GM19240 (cell line): ENCODE results near the gene BOD1L1.

ENCODE experiments used
- DNase-seq: peaks from one replicate; pipeline ENCODE4 v3.0.0; 2011; ENCODE audit warnings: low spot score; ENCODE audit not compliant: insufficient read length

Gene BOD1L1

DNA sequence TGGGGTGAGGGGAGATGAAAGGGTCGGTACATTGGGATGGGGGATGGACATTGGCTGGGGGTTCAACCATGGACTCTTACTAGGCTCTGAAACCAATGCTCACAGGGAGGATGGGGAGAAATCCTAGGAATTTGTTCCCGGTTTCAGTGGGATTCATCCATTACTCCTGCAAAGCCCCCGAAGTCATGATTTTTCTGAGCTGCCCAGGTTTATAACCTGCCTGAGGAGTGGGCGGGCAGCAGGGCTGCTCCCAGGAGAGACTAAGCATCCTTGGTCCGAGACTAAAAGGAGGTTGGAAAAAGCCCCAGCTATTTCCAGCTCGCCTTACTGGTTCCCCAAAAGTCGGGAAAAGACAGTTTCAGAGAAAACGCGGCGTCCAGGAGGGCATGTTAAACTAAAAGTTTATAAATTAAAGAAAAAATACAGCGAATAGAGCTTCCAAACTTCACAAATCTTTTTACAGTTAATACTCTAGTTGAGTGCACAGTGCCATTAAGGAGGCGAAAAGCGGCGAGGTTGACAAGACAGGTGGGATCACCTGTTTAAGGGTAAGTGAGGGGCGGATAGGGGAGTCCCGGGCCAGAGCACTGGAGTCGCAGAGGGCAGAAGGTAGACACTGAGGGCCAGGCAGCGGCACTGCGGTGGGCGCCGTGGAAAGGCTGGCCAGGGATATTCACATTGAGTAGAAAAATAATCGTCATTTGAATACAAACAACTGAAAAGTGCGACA is 86.9 kb downstream of the BOD1L1 start:
- DNase-seq: no peak

DNA sequence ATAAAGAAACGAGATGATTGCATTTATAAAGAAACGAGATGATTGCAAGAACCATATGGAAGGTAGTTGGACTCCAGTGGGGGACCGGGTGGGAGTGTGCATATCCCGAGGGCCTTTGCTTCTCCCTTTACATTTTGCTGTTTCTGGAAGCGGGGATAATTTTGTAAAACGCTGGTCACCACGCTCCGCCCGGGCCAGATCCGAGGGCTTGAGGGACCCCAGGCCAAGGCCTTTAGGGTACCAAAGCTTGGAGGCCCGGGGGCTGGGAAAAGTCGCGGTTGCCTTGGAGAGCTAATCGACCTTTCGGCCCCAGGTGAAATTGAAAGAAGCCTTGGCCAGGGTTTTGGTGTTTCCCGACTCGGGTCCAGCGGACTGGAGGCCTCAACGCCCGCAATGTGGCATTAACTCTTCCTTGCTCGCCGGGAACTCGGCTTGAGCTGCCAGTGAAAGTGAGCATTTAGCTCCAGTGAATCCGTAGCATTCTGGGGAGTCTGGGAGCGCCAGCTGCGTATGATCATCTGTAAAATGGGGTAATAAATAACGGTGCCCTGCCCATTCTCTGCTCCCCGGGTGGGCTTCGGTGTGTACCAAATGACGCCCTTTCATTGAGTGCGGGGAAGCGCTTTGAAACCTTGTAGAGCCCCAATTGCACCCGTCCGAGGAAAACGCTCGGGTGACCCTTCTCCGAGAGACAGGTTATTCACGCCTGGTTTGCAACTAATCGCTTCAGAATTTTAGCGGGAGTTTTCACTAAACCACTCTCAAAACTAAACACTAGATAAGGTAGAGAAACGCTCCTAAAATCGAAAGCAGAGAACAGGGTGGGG is 87.7 kb downstream of the BOD1L1 start:
- no peak for DNase-seq

DNA sequence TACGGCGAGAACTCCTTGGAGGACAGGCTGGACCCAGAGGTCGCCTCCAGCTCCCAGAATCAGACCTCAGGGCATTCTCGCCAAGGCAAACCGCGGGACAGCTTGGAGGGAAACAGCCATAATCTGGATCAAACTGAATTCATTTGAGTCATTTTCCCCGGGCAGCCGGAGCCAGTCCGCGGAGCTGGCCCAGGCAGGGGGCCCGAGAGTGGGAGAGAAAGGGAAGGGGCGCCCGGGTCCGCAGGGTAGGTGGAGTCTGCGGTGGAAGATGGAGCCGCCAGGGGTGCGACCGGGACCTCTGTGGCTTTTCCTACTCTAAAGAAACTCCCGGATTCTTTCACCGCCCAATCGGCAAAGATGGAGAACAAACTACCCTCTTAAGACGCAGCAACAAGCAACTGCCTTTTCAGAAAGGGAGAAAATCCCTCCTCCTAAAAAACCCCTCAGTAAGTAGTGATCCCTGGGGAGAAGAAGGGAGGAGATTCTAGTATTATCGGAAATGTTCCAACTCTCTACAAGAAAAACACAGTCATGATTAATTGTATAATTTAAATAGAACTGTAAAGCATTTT is 88.4 kb downstream of the BOD1L1 start:
- DNase-seq: no peak

DNA sequence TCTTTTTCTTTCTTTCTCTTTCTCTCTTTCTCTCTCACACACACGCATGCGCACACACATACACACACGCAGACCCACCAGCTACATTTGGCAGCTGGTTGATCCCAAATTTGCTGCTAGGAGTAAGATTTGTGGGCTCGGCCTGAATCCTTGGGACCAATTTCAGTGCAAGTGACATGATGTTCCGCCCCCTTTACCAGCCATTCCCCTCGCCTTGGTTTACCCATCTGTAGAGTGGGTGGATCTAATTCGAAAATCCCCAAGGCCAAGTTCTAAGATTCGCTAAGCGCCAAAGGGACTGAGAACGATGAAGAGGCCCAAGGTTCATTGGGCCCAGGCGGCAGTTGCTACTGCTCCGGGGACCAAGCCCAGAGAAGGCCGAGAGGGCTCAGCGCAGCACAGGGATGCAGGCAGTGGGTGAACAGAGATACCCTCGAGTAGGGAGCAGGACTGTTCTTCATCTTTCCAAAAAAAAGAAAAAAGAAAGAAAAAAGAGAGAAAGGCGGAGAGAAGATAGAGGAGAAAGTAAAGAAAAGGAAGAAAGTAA is 89.0 kb downstream of the BOD1L1 start:
- no peak for DNase-seq

DNA sequence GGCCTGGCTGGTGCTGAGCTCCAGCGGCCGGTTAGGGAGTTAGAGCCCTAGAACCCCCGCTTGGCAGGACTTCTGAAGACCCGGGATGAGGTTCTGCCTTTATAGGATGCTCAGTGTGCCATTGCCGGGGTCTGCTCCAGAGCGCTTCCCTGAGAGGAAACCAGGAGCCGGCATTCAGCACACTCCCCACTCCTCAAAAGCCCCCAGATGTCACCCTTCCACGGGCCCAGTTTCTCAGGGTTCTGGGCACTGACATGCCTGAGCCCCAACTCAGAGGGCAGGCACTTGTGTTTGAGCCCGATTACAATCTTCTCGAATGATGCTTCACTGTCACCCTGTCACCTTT is 89.7 kb downstream of the BOD1L1 start:
- DNase-seq: no peak

DNA sequence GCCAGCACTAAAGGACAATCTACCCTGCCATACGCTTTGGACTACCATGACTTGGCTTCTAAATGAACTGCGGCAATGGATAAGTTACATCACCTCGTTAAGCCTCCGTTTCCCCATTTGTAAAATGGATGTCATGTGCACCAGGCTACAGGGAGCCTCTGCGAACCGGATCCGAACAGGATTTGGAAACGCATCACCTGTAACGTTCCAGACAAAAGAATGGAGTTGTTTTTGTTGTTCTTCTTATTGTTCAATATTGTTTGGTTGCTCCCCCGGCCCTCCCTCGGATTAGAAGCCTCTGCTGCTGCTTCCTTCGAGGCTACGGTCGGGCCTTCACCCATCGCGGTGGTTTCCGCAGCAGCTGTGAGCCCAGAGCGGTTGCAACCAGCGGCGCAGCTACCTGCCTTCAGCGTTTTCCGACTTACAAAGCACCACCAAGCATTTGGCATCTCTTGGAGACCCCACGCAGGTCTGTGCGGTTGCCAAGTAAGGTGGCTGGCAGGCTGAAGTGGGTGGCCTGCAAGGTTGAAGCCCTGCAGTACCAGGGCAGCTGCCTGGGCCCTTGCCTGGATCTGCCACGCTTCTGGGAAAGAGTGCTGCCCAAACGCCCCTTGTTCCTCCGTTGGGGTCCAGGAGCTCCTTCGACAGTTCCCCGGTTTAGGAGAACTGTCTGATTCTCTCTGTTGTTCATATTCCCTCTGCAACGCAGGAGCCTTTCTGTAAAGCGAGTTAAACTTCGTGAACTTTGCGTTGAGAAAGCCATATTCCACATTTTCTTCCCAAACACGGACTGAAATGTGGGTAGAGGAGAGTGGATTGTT is 90.3 kb downstream of the BOD1L1 start:
- no peak for DNase-seq

DNA sequence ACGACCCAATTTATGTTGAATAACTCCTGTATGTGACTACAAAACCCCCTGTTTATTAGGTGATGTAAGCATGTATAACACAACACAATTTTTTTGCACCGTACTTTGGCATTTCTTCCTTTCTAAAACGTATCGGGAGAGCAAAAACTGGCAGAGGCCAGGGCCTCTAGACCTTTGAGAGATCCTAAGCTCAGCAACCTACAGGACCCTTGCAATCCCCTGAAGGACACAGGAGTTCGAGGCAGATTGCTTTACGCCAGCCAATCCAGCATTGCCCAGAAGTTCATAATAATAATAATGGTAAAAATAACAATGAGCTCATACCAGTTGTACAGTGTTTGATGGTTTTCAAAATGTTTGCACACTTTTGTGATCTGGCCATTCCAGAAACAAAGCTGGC is 90.9 kb downstream of the BOD1L1 start:
- no peak for DNase-seq

DNA sequence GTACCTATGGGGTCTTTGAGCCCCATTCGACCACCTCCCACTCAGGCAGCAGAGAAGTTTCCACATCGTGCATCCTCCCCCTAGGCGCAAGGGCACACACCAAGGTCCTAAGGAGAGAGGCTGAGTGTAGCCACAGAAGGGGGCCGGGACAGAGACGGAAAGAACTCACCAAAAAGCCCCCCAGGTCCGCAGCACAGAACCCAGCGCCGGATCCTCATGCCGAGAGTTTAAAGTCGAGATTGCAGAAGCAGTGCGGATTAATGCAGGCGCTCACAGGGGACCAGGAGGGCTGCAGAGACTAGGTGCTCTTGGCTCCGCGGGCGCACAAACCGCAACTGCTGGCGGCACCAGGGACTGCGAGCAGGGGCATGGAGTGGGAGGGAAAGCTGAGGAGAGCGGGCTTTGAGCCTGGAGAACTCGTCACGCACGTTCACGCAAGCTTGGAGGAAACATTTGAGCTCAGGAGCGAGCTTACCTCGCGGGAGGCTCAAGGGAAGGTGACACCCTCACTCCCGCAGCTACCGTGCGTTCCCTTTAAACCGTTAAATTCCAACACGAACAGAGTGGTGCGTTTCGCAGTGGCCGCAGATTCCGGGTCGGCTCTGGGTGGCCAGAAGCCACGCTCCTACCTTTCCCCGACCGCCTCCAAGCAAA is 91.7 kb downstream of the BOD1L1 start:
- DNase-seq: no peak

DNA sequence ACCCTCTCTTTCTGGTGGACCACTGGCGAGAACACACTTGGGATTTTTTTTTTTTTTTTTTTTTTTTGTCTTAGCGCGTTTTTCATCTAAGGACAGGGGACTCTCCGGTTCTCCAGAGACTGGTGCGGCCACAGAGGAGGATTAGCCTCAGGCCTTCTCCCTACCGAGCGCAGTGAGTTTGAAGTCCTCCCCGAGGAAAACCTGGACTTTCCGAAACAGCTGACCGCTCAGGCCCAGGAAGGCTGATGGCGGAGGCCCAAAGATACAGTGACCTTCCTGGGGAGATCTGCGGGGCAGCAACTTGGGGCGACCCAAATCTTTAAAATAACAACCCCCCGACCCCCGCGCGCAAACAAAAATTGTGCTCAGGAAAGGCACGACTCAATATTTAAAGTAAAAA is 92.4 kb downstream of the BOD1L1 start:
- DNase-seq: no peak

DNA sequence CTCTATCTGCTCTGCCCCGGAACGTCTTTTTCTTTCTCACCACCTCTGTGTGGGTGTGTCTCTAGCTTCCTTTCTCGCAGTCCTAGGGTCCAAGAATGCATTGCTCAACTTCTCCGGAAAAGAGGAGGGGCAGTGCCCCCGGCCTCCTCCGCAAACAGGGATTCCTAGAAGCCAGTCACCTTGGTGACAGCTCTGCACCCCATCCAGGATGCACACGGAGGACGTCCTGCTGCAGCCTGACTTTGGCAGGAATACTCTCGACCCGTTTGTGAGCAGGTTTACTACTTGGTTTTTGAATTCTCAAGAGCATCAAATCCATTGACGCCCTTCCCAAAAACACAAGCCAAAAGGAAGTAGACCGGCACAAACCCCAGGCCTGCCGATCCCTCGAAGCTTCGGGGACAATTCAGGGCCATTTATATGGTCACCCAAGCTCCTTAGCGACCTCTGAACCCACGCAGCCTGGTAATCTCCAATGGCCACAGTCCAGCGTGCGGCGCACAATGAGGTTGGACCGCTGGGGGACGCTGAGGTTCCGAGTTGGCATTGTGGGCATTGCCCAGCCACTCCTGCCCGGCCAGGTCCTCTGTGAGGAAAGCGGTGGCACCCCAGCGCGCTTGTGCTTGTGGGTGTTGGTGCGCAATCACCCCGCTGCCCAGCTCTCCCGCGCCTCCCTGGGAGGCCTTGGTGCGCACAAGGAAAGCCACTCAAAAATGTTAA is 93.0 kb downstream of the BOD1L1 start:
- DNase-seq: no peak

DNA sequence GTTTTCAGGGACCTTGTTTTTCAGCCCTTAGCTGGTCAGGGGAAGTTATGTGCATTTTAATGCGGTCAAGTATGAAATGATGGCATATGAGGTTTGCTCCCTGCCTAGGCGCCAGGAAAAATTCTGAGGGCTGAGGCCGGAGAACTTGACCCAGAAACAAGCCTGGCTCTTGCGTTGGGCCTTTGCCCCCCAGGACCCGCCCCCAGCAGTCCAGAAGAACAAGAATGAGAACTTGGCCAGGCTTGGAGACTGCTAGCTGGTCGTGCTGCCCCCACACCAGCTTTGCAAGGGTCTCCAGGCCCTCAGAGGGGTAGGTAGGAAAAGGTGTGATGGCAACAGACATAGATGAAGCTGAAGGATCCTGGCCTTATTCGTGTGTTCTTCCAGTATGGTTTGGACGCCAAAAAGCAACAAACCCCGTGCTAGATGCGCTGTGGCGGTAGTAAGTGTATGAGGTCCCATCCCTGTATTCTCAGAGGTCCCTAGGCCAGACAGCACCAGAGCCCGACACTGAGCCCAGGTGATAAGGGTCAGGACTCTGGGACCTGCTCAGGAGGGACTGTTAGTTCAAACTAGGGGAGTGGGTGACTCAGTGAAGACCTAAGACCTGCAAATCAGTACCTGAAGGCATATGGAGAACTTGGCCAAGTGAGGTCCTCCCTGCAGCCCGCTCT is 93.7 kb downstream of the BOD1L1 start:
- no peak for DNase-seq

DNA sequence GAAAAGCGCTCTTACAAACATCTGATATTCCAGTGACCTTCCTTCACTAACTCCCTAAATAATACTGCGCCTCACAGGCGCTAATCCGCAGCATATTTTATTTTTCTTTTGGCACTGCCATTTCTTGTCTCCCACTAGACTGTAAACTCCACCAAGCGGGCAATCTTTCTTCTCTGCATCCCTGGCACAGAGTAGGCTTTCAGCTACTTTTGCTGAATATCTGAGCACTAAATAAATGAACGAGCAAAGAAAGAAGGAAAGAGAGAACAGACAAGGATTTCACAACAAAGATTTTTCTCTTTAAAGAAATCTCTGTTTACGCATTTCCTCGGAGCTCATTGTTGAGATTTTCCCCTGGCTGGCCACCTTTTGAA is 95.9 kb downstream of the BOD1L1 start:
- DNase-seq: no peak

DNA sequence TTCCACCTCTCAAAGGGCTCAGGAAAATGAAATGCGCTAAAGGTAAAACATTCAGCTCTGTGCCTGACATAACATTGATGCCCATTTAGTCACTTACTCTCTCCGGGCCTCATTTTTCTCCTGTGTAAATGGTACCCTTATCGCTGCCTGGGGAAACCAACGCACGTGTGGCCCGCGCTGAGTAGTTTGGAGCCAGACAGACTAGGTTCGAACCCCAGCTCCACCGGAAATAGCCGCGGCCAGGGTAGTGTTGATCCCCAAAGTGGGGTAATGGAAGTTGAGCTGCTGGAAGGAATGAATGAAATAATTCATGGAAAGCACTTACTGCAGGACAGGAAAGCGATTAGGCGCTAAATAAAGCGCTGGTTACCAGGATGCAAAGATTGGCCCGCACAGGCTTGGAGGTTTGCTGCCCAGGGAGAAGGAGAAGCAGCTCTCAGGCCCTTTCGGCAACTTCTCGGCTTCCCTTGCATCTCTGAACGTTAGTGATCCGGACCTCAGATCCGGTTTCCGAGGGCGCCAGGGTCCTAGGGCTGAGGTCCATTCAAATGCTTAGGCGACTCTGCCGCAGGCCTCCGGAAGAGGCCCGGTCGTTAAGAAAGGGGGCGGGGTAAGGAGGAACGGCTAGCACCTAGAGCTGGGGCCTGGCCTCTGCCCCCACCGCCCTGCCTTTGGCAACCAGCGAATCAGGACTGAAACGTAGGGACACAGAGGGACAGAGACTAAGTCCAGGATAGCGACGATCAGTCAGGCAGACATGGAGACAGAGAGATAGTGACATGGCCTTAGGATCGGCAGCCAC is 96.5 kb downstream of the BOD1L1 start:
- DNase-seq: no peak

DNA sequence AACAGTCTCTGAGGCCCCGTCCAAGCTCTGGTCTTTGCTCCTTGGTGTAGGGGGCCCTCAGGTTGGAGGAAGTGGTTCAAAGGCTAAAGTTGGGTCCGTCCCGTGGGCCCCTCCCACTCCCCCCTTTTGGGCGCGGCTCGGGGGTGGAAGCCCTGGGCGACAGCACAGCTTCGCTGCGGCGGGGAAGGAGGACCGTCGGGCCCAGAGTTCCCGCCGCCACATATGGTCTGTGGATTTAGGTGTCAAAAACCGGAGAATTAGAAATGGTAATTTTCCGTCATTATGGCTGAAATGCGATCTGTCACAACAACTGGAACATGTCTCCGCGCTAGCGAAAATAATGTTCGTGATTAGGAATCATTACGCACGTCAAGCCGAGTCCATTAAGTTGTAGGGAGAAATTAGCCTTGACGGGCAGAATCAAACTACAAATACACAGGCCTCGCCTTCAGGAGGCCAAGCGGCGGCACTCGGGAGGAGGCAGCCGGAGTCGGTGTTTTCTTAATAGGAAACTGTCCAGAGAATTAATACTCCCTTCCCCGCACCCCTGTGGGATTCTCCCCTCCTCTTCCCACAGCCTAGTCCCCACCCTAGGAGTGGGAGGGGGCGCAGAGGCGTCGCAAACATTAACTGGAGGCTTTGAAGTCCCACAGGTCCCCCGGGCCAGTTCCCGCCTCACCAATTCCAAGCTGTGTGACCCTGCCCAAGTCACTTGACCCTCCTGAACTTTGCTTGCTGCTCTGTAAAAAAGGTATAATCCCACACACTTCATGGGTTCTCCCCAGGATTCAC is 98.2 kb downstream of the BOD1L1 start:
- DNase-seq: no peak

DNA sequence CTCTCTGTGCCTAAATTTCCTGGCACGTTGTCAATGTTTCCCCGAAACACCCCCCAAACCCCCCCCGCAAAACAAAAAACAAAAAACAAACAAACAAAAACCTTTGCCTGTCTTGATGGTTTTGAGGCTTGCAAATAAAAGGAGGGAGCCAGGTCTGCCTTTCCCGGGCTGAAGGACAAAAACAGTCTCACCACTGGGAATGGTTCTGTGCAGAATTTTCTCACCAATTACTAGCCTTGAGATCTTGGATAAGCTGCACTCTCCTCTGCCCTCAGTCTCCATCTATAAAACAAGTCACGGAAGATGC is 98.8 kb downstream of the BOD1L1 start:
- DNase-seq: no peak

DNA sequence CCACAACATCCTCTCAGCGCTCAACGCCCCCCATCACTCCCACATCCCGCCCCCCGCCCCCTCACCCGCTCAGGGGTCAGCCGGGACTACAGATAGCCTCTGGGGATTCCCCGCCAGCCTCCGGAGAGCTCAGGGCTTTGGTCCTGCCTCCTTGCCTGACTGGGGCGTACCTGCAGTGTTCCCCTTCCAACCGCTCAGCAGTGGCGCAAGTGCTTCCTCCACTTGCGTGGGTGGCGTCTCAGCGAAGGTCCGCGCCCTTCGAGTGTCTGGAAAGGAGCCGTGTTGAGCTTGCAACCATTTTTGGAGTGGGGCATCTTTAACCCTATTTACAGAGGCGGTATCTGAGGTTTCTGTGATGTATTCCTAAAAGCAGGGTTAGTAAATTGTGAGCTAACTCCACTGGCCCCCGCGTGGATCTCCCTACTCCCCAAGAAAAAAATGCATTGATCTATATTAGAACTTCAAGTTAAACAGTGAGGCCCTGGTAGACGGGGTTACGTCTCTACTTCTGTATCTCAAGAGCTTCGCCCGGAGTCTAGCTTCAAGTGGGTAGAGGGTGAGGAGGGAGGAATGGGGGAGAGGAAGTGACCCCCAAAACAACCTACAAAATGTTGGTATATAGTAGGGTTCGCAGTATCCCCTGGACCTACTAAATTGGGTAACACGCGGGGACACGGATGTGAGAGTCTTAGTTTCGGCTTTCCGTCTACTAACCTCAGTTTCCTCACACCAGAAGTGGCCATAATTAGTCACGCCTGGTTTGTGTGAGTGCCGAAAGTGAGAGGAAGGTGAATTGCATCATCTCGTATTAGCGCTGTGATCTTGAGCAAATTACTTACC is 99.3 kb downstream of the BOD1L1 start:
- DNase-seq: no peak

DNA sequence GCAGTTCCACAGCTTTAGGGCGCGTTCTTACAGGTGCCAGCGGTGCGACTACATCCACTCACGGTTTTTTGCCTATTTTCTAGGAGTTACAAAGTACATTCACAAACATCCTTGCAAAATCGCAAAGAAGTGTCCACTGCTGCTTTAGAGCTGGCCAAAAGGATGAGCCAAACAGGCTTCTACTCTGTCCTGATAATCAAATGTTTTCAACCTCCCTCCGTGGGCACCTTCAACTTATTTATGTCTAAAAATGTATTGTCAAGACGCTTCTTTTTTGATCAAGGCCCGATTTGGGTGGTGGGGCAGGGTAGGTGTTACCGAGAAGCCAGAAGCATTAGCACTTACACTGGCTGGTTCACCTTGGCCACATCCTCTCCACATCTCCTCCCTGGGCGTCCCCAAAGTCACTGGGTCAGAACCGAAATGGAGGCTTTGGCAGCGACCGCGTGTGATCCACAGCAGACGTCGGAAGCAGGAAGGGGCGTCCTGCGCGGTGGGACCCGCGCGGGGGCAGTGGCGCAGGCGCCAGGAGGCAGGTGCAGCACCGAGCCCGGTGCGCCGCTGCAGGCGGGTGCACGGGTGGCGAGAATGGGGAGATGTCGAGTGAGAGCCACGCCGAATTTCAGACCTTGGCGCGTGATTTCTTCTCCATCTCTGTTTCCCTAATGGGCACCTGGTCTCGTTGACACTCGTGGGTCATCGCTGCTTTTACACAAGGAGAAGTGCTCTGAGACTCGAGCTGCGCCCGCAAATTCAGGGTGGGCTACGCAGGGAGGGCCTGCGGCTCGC is 100.1 kb downstream of the BOD1L1 start:
- no peak for DNase-seq
